Measurements from ENCODE around the gene USP9X.

DNA sequence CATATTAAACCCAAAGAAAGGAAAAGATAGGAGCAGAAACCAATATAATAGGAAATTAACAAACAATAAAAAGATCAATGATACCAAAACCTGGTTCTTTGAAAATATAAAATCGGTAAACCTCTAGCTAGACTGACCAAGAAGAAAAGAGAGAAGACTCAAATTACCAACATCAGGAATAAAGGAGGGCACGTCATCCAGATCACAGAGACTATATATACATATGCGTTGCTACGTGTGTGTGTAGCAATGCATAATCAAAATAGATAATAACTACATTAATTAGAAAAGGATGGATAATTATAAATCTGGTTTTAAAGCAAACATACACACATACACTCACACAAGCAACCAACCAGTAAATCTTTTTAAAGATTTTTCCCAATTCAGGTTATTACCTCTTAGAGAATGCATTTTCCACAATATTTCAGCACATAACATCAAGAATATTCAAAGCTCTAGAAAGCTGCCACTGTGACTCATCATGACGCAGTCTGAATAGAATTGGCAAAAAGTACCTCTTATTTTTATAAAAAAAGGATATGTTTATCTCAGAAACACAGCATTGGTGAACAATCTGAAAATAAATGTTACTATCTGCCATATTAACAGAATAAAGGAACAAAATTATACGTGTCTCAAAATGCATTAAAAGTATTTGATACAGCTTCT, 41.4 kb upstream of the USP9X start:
- TF ChIP-seq, protein P1, sequence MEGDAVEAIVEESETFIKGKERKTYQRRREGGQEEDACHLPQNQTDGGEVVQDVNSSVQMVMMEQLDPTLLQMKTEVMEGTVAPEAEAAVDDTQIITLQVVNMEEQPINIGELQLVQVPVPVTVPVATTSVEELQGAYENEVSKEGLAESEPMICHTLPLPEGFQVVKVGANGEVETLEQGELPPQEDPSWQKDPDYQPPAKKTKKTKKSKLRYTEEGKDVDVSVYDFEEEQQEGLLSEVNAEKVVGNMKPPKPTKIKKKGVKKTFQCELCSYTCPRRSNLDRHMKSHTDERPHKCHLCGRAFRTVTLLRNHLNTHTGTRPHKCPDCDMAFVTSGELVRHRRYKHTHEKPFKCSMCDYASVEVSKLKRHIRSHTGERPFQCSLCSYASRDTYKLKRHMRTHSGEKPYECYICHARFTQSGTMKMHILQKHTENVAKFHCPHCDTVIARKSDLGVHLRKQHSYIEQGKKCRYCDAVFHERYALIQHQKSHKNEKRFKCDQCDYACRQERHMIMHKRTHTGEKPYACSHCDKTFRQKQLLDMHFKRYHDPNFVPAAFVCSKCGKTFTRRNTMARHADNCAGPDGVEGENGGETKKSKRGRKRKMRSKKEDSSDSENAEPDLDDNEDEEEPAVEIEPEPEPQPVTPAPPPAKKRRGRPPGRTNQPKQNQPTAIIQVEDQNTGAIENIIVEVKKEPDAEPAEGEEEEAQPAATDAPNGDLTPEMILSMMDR (IDR thresholded peaks at IDR 0.05) = no peak
- no peak for TF ChIP-seq POLR2A (IDR thresholded peaks at IDR 0.05)

Measured in breast epithelium (tissue), 3 donors.